ENCODE results near the gene CYP19A1. TPM values are rescaled to one million over a fixed set of nuclear protein-coding genes. Genes with fewer than 3 reads are reported as not detected.
"Not testable (repeated sequence)": the region's sequence is repeated elsewhere in the genome, so short reads cannot be mapped to it uniquely, and the experiment has no call there.

CYP19A1 gene
- total RNA-seq, 1 experiment from 2014 or later: 0.48 TPM

DNA sequence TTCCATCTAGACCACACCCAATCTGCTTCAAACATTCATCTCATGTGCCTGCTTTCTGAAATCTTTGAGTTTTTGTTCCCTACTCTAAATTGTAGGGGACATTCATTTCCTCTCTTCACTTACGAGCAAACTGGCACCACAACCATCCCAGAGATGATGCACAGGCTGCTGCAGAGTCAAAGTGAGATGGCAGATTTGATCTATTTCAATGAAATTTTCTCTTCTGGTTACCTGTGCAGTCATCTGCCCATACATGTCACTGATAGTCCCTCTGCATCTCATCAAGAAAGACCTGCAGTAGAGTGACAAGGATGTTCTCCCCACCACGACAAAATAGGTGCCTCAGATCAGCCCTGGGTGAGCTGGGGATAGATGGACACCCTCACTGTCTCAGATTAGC, 125.5 kb downstream of the CYP19A1 start:
- DNase-seq (ENCODE audit: low read depth): no peak

DNA sequence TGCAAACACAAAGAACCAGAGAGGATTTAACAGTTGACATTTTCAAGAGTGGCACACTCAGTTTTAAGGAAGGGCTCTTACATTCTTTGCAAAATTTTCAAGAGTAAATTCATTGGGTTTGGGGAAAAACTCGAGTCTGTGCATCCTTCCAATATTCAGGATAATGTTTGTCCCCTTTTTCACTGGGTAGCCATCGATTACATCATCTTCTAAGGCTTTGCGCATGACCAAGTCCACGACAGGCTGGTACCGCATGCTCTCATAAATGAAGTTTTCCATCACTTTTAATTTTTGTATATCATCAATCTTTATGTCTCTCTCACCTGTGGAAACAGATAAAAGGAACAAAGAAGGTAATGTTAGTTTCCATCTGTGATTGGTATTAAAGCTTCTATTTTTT, 126.2 kb downstream of the CYP19A1 start:
- no peak for DNase-seq (ENCODE audit: low read depth)

DNA sequence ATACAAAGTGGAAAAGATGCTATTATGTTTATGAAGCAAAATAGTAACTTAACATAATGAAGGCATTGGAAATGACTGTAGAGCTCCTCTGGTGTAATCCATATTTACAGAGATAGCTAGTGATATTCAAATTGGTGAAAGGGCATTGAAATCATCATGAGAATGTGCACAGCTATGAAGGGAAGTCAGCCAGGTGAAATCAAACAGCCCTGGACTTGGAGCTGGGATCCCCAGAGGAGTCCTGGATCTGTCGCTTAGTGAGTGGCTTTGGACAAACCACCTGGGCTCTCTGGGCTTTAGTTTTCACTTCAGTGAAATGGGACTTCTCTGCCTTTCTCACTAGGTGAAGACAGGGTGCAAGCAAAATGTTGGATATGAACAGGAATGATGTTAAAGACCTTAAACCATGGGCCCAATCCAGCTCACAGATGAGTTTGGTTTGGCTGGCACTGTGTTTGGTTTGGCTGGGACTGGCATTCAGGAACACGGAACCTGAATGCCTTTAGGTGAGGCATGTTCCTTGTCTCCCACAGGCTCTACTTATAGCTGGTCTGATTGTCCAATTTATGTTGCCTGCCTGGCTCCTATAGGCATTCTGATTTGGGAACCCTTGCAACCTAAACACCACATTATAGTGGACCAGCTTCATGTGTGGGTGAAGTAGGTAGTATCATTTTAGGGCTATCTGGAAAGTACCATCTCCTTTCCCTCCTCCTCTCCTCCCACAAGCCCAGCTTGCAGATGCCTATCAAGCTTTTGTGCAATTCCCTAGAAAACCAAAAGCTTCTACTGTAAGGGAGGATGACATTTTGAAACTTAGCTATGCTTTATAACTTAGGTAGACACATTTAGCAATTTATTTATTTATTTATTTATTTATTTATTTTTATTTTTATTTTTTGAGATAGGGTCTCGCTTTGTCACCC, 133.1 kb downstream of the CYP19A1 start:
- DNase-seq (ENCODE audit: low read depth): no peak

- DNase-seq (ENCODE audit: low read depth): peak; percentile 62
Measured at GRCh38 chr15:51203797-51204196, 134.6 kb downstream of the CYP19A1 start.

GRCh38 chr15:51202783-51203182, 135.6 kb downstream of the CYP19A1 start:
- DNase-seq (ENCODE audit: low read depth): no peak

- DNase-seq (ENCODE audit: low read depth): no peak
Measured at GRCh38 chr15:51201581-51201980, 136.8 kb downstream of the CYP19A1 start.

DNA sequence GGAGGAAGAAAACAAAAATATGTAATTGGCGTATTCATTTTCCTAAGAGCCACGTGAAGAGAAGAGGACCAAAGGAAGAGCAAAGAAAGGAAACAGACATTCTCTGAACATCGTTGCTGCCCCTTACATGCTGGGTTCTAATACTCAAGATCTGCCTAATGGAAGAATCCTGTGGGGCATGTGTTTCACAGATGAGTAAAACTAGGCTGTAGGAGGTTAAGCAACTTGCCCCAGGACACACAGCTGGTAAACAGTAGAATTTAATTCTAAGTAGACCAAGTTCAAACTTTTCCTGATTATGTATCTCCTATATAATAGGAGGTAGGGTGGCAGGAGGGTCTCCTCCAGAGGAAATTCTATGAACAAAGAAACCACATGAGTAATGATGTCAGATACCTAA, 137.6 kb downstream of the CYP19A1 start:
- peak; percentile 46 for DNase-seq (ENCODE audit: low read depth)

DNA sequence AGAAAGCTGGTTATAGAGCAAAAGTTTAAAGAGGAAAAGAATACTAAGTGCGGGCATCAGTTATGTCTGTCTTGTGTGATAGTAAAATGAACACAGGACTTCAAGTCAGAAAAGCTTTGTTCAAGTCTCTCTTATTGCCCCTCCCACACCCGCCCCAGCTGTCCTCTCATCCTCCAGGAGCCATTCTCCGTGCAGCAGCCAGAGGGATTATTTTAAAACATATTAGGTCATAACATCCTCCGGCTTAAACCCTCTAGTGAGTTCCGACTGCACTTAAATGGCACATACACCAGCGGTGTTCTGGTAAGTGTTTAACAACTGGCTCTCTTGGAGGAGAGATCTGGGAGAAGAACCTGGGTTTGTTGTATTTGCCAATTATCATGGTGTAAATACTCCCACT, 138.9 kb downstream of the CYP19A1 start:
- DNase-seq (ENCODE audit: low read depth): no peak

DNA sequence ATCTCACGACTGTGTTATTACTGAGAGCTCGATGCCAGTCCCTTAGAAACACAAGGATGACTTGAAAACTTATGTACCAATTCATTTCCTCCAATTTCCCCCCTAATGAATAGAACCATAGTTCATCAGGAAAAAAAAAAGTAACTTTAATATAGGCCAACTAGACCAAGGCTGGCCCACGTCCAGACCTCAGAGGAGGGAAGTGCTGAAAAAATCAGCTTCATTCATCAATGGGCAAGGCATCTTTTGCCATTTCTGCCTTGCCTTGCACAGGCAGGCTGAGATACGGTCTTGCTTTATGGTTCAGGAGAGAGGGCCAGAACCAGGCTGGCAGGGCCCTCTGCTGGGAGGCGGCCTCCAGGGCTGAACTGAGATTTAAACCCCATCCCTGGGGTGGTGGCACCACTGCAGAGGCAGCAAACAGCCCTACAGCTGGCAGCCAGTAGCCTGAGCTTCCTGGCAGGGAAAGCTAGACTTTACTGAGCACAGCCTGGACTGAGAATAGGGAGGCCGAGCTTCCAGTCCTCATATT, 139.6 kb downstream of the CYP19A1 start:
- peak; percentile 33 for DNase-seq (ENCODE audit: low read depth)

DNA sequence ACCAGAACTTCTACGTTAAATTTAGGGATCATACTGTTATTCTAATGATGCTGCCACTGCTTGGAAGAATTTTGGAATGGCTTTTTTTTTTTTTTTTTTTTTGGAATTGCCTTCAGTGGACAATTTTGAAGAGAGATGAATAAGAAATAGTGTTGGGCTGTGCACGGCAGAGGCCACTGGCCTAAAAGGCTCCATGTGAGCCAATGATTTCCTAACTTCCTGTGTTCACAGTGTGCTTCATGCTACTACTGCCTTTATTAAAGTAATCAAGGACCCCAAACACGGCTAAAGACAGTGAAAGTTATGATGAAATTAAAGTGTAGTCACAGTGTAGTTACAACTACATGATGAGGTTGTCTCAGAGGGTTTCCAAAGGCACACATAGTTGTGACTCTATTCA, 142.9 kb downstream of the CYP19A1 start:
- DNase-seq (ENCODE audit: low read depth): no peak

DNA sequence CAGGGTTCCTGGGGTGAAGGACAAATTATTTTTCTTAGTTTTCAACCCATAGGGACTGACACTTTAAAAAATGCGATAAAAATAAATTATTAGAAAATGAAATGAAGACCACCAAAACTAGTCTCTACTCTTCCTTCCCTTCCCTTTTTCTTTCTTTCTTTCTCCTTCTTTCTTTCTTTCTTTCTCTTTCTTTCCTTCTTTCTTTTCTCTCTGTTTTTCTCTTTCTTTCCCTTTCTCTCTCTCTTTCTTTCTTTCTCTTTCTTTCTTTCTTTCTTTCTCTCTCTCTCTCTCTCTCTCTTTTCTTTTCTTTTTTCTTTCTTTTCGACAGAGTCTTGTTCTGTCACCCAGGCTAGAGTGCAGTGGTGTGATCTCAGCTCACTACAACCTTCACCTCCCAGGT, 144.4 kb downstream of the CYP19A1 start:
- no peak for DNase-seq (ENCODE audit: low read depth)

DNA sequence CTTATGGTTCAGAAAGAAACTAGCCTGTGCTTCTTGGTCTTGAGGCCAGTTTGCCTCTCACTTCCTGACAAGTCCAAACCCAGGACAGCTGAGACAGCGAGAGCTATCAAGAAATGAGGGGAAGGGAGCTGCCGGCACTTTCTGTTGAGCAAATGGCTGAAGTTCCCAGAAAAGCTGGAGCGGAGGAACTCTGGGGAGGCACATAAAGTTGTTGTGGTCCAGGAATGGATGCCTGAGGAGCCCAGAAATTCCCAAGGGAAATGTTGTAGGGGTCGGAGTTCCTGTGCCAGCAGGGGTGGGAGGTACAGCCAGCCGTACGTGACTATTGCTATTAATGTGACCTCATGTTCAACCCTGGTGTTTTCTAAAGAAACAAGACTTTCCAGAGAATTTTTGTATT, 144.9 kb downstream of the CYP19A1 start:
- no peak for DNase-seq (ENCODE audit: low read depth)

GRCh38 chr15:51192521-51193280, 145.7 kb downstream of the CYP19A1 start:
- DNase-seq (ENCODE audit: low read depth): peak; percentile 80

DNA sequence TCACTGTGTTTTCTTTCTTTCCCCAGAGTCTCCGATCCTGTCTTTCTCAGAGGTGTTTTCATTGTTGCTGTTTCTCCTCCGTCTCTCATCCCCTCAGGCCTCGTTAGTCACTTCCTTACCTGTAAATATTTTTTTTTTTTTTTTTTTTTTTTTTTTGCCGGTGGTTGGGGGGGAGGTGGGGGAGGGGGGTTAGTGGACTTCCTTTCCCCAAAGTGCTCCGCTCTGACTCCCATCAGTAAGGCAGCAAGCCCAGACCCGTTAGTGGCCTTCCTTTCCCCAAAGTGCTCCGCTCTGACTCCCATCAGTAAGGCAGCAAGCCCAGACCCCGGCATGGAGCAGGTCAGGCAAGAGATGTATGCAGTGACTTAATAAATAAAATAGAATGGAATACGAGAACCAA, 146.6 kb downstream of the CYP19A1 start:
- no peak for DNase-seq (ENCODE audit: low read depth)

DNA sequence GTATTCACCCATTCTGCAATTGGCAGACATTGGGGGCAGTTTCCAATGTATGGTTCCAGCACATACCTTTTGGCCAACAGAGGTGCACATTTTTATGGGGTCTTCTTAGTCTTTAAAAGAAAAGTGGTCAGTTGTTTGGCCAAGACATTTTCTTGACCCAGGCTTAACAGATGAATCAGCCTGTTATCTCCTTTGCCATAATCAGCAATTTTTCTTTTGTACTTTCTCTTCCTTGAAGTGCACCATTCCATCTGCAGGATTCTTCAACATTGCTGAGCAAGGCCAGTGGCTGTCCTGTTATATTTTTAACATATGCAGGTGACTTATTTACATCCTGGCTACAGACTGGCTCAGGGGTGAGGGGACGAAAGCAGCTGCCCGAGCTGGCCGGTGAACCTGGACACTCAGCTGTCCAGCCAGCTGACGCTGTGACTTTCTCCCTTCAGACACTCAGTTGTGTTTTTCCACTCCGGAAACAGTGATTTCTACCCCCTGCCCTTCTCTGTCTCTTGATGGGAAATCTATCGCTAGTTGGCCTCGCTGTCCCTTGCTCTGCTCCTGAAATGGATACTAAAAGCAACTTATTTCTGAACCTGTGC, 147.2 kb downstream of the CYP19A1 start:
- no peak for DNase-seq (ENCODE audit: low read depth)

DNA sequence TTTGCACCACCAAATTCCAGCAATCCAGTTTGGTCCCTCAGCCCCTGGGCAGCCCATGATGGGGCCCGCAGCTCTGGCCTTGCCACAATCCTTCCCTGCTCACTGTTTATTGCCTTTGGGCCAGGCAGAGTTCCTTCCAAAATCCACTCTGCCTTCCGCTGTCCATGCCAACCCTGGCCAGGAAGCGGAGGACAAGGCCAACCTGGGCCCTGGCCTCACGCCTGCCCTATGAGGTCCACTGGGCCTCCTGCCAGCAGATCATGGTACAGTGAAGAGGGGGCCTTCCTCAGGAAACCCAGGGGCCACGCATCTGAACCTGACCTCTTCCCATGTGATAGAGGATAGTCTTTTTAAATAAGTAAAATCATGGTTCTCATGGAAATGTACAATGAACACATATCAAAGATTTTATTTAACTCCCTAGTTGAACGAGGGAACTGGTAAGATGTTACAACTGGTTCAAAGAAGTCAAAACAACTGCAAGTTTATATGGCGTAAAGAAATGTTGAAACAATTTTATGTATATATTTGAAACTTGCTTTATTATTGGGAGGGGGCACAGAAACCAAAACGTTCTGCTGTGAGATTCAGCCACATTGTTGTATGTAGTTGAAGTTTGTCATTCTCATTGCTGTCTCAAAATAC, 147.8 kb downstream of the CYP19A1 start:
- DNase-seq (ENCODE audit: low read depth): no peak

DNA sequence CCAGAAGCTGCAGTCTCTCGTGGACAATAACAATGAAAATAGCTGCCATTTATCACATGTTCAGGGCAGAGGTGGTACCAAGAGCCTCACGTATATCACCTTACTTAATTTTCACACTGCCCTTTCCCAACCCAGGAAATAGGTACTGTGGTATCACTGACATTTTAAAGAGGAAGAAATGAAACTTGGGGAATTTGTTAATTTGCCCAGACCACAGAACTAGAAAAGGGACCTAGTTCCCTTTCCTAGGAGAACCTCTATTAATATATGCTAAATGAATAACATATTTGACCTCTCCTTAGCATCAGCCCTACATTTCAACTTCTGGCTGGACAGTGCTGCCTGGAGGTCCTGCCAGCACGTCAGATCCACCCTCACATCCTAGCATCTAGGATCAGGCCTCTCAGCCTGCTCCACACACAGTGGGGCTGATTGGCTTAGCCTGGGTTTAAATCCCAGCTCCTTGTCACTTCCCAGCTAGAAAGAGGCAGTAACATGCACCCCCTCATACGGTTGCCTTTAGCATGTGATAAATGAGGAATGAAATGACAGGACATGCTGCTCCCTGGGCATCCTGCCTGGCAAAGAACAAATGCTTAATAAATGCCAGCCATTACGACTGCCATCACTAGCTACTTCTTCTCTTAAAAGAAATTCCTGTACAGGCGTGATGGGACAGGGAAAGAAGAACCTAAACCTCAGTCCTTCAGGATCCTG, 148.6 kb downstream of the CYP19A1 start:
- no peak for DNase-seq (ENCODE audit: low read depth)

- DNase-seq (ENCODE audit: low read depth): not testable (repeated sequence)
Measured at GRCh38 chr15:51188791-51189190, 149.6 kb downstream of the CYP19A1 start.

- no peak for DNase-seq (ENCODE audit: low read depth)
Measured at GRCh38 chr15:51186891-51187290, 151.5 kb downstream of the CYP19A1 start.

- DNase-seq (ENCODE audit: low read depth): no peak
Measured at GRCh38 chr15:51186181-51186705, 152.2 kb downstream of the CYP19A1 start.
